ENCODE data around the gene ARID1B.
"Not testable (repeated sequence)": the region's sequence is repeated elsewhere in the genome, so short reads cannot be mapped to it uniquely, and the experiment has no call there.

Gene ARID1B

DNA sequence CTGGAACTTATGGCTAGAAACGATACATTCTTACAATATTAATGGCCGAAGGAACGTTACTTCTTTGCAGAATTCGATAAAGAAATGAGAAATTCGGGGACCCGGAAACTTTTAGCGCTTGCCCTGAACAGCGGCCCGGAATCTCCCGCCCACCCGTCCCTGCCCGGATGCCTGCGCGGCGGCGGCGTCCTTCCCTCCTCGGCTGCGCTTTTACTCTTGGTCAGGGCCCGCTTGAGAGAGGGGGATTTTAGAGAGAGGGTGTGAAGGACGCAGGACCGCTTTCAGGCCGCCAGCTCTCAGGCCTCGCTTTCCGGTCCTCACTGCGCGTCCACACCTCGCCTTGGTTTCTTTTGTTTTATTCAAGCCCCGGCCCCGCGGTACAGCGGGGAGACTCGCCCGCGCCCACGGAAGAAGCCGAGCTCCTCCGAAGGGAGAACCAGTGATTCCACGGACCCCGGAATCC is 243.7 kb downstream of the ARID1B start:
- no peak for DNase-seq

GRCh38 chr6:157021344-157021992 is 244.3 kb downstream of the ARID1B start:
- in situ Hi-C loops (cut with MboI; ENCODE audit: low pct_unique_long_range_greater_than_20kb, low sequenced_read_pairs), result no loop called here
- peak; percentile 92 for DNase-seq

More for the DNA sequence above, 243.7 kb downstream of the ARID1B start:
- in situ Hi-C loops (cut with MboI; ENCODE audit: low pct_unique_long_range_greater_than_20kb, low sequenced_read_pairs), result no loop called here

GRCh38 chr6:157021993-157022740 is 245.0 kb downstream of the ARID1B start:
- in situ Hi-C loops (cut with MboI; ENCODE audit: low pct_unique_long_range_greater_than_20kb, low sequenced_read_pairs), result no loop called here
- DNase-seq, result no peak

- DNase-seq, result peak; percentile 25
- in situ Hi-C loops (cut with MboI; ENCODE audit: low pct_unique_long_range_greater_than_20kb, low sequenced_read_pairs), result no loop called here
These were observed 246.8 kb downstream of the ARID1B start for GRCh38 chr6:157023958-157024357.

DNA sequence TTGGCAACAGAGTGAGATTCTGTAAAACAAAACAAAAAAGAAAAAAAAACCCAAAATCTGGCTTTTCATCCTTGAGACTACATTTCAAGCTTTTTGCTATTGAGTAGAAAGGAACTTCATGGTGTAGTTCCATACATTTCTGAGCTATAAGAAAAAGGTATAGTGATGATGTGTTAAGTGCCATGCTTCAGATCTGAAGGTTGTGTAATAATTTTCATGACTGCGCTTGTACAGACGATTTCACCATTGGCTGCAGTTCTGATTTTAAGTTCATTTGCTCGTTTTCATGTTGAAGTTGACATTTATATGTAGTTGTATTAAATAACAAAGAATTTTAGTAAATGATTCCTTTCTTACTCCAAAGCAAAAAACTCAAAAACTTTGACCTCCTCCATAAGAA is 247.6 kb downstream of the ARID1B start:
- DNase-seq, result no peak
- in situ Hi-C loops (cut with MboI; ENCODE audit: low pct_unique_long_range_greater_than_20kb, low sequenced_read_pairs), result no loop called here

GRCh38 chr6:157025437-157025836 is 248.3 kb downstream of the ARID1B start:
- in situ Hi-C loops (cut with MboI; ENCODE audit: low pct_unique_long_range_greater_than_20kb, low sequenced_read_pairs), result no loop called here
- no peak for DNase-seq

- DNase-seq, result no peak
- in situ Hi-C loops (cut with MboI; ENCODE audit: low pct_unique_long_range_greater_than_20kb, low sequenced_read_pairs), result no loop called here
These were observed 253.0 kb downstream of the ARID1B start for GRCh38 chr6:157029980-157030690.

DNA sequence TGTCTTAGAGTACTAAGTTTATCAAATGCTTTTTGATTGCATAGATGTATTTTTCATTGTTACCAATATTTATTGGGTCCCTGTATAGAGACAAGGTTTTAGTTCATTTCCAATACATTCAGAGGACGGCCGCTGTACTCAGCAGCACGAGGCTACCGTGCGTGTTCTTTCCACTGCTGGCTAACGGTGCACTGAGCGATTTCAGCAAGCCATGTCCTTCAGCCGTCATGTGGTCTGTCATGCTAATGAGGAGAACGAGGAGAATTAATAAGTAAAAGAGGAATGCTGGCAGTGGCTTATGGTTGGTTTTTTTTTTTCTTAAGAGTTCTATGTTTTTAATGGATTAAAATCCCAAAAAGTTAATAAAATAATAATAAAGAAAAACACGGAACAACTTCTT is 253.6 kb downstream of the ARID1B start:
- in situ Hi-C loops (cut with MboI; ENCODE audit: low pct_unique_long_range_greater_than_20kb, low sequenced_read_pairs), result no loop called here
- DNase-seq, result no peak

DNA sequence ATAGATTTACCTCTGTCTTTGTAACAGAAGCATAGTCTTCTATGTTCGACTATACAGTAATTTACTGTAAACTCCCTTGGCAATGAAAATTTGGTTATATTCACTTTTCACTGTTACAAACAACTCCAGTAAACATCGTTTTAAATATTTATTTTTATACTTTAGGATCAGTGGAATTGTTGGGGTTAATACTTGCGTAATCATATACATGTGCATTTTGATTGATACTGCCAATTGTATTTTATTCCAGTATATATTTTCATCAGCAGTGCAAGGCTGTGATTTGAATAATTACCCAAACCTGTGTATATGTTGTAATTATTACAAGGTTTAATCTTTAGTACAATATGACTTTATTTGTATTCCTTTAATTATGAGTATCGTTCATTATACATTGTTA is 255.7 kb downstream of the ARID1B start:
- in situ Hi-C loops (cut with MboI; ENCODE audit: low pct_unique_long_range_greater_than_20kb, low sequenced_read_pairs), result no loop called here
- no peak for DNase-seq

- in situ Hi-C loops (cut with MboI; ENCODE audit: low pct_unique_long_range_greater_than_20kb, low sequenced_read_pairs), result no loop called here
- no peak for DNase-seq
These were observed 256.4 kb downstream of the ARID1B start for GRCh38 chr6:157033428-157034140.

- peak; percentile 61 for DNase-seq
- in situ Hi-C loops (cut with MboI; ENCODE audit: low pct_unique_long_range_greater_than_20kb, low sequenced_read_pairs), result no loop called here
These were observed 257.5 kb downstream of the ARID1B start for GRCh38 chr6:157034436-157035230.

DNA sequence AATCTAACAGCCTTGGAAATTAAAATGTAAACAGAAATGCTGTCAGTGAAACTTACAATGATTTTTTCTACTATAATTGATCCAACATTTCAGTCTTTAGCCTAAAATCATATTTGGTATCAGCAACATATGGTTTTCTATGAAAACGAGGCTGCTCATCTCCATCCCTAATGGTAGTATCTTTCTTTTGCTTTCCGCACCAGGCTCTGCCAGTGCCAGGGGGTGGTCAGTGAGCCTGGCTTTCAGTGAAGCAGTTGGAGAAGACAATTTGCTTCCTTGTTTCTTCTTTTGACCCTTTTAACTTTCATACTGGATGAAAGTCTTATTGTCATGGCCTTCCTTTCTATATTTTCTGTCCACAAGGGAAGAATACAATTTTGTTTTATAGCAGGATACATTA is 258.4 kb downstream of the ARID1B start:
- in situ Hi-C loops (cut with MboI; ENCODE audit: low pct_unique_long_range_greater_than_20kb, low sequenced_read_pairs), result no loop called here
- no peak for DNase-seq

GRCh38 chr6:157036245-157036711 is 259.1 kb downstream of the ARID1B start:
- peak; percentile 64 for DNase-seq
- in situ Hi-C loops (cut with MboI; ENCODE audit: low pct_unique_long_range_greater_than_20kb, low sequenced_read_pairs), result no loop called here

DNA sequence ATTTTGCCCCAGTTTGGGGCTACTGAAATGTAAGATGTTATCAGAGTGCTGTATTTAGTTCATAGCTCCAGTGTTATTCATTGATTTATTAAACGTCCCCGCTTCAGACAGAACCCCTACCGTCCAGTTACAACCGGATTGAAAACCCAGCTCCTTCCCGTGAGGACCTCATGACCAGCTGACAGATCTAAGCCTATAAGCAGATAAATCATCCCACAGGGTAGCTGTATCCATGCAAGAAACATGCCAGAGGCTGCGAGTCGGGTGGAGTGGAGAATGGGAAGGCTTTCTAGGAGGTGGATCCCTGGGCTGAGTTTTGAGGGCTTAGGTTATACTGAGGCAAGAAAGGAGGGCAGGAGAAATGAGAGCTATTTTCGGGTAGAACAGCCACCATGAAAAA is 260.0 kb downstream of the ARID1B start:
- in situ Hi-C loops (cut with MboI; ENCODE audit: low pct_unique_long_range_greater_than_20kb, low sequenced_read_pairs), result no loop called here

GRCh38 chr6:157038610-157039009 is 261.4 kb downstream of the ARID1B start:
- in situ Hi-C loops (cut with MboI; ENCODE audit: low pct_unique_long_range_greater_than_20kb, low sequenced_read_pairs), result no loop called here
- DNase-seq, result no peak

More for the DNA sequence above, 260.0 kb downstream of the ARID1B start:
- no peak for DNase-seq

DNA sequence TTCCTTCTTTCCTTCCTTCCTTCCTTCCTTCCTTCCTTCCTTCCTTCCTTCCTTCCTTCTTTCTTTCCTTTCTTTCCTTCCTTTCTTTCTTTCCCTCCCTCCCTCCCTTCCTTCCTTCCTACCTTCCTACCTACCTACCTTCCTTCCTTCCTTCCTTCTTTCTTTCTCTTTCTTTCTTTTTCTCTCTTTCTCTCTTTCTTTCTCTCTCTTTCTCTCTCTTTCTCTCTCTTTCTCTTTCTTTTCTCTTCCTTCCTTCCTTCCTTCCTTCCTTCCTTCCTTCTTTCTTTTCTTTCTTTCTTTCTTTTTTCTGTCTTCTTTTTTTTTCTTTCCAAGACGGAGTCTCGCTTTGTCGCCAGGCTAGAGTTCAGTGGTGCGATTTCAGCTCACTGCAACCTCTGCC is 262.5 kb downstream of the ARID1B start:
- in situ Hi-C loops (cut with MboI; ENCODE audit: low pct_unique_long_range_greater_than_20kb, low sequenced_read_pairs); DNase-seq: not testable (repeated sequence)

DNA sequence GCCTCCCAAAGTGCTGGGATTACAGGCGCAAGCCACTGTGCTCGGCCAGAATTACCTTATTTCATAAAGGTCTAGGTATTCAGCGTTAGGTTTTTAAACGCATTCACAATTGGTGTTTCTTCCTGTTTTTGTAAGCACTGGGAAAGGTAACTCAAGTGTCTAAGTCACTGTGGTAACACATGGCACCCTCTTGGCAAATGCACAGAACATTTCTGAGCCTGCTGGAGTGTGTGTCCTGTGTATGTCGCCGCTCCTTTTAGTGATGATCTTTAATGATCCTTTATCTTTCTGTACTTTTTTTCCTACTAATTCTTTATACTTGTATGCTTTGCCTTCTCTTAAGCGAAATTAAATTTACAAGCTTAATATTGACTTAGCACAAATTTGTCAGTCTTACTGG is 263.0 kb downstream of the ARID1B start:
- in situ Hi-C loops (cut with MboI; ENCODE audit: low pct_unique_long_range_greater_than_20kb, low sequenced_read_pairs), result no loop called here
- no peak for DNase-seq

- no peak for DNase-seq
- in situ Hi-C loops (cut with MboI; ENCODE audit: low pct_unique_long_range_greater_than_20kb, low sequenced_read_pairs), result no loop called here
These were observed 268.8 kb downstream of the ARID1B start for GRCh38 chr6:157045831-157046454.
